Measurements from ENCODE around the gene CEMP1. TPM values are rescaled to one million over a fixed set of nuclear protein-coding genes. Genes with fewer than 3 reads are reported as not detected.
A peak's percentile ranks its signal among the peaks of the same experiment; 100 is the strongest.
"Not testable (repeated sequence)": the region's sequence is repeated elsewhere in the genome, so short reads cannot be mapped to it uniquely, and the experiment has no call there.

CEMP1 gene, protein sequence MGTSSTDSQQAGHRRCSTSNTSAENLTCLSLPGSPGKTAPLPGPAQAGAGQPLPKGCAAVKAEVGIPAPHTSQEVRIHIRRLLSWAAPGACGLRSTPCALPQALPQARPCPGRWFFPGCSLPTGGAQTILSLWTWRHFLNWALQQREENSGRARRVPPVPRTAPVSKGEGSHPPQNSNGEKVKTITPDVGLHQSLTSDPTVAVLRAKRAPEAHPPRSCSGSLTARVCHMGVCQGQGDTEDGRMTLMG
- not detected in 2 replicates for total RNA-seq

DNA sequence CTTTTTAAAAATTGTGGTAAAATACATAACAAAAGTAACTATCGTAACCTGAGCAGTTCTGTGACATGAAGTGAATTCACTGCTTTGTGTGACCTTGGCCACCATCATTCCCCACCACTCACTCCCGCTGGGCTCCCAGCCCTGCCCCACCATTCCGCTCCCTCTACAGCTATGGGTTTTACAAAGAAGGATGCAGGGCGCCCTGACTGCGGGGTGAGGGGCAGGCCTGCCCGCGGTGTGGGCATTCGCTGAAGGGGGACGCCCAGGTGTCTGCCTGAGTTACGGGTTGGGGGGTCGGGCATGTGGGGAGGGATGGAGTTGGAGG, at the start of gene CEMP1:
CEMP1 (minus strand) TSS at position 38 of the 325 bp plus-strand sequence. CDS start 335 bp downstream, outside the sequence.
- no peak for DNase-seq

DNA sequence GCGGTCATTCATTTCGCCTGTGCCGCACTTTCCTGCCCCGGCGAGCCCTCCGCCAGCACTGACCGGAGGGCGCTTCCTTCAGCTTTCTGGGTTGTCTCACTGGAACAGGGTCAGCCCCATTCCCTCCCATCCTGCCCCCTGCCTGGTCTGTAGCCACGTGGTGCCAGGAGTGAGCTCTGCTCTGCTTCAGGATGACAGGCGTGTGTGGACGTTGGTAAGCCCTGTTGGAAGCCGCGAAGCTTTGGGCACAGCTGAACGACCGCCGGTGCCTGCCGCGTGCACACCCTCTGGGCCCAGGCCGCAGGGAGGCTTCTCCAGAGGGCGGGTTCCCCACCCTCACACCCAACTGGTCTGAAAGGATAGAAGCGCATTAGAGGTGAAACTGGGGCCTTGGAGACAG, 49.6 kb upstream of the CEMP1 start:
- DNase-seq = not testable (repeated sequence)

DNA sequence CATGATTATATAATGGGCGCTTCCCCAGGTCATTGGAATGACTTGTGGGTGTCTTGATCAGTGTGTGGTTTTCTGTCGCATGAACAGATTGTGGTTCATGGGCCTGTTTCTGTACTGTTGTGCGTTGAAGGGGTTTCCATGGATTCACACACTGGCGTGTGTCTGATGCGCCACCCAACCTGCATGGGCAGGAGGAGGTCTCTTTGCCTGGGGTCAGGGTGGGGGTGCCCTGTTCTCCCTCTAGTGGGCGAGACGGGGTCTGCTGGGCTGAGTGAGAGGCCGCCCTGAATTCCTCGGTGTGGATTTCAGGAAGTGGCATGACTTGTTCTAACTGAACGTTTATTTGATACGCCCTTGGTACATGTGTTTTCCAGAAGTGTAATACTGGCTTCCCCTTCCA, 48.9 kb upstream of the CEMP1 start:
- DNase-seq = peak; percentile 33

DNA sequence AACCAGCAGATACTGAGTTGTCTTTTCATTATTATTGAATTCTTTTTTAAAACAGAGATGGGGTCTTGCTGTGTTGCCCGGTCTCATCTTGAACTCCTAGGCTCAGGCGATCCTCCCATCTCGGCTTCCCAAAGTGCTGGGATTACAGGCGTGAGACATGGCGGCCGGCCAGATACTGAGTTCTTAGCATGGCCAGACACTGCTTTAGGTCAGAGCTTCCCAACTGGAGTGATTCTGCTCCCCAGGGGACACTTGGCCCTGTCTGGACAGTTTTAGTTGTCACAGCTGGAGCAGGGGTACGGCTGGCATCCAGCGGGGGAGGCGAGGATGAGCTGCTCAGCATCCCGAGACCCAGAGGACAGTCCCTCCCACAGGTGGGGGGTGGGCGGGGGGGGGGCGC, 47.7 kb upstream of the CEMP1 start:
- not testable (repeated sequence) for DNase-seq

DNA sequence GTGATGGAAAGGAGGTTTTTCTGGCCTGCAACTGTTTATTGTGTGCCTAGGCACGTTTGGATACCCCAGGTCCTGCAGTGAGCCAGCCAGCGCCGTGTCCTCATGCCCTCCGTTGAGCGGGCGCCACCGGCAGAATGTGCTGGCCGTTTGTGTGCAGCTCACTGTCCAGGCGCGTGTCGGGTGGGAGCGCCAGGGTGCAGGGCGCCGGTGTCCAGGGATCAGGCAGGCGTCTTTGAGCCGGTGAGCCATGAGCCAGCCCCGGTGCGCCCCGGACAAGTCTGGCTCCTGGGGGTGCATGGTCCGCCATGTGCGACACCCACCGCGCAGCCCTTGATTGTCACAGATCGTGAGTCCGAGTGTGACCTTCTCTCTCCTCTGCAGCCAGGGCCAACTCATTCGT, 45.8 kb upstream of the CEMP1 start:
- DNase-seq = not testable (repeated sequence)

DNA sequence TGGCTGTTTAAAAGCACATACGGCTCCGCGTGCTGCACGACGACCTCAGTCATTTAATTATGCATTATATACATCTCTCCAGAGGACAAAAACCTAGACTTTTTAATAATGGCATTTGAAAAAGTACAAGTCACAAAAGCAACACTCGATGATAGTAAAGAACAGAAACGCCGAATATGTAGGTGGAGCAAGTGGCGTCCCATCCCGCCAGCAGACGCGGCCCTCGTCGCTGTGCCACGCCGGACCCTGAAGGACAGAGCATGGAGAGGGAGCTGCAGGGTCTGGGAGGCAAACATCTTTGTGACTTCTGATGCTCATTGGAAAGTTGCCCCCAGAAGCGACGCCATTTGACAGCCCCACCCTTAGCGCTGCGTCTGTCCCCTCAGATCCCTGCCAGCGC, 44.6 kb upstream of the CEMP1 start:
- DNase-seq = not testable (repeated sequence)

DNA sequence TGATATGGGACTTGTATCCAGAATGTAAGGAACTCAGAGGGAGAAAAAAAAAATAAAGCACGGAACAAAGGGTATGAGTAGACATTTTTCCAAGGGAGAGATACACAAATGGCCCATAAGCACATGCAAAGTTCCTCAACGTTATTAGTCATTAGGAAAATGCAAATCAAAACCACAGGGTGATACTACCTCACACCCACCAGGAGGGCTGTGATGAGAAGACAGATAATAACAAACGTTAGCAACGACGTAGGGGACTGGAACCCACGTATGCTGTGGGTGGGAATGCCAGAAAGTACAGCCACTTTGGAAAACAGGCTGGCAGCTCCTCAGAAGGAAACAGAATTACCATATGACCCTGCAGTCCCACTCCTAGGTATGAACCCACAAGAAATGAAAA, 41.5 kb upstream of the CEMP1 start:
- DNase-seq = not testable (repeated sequence)

DNA sequence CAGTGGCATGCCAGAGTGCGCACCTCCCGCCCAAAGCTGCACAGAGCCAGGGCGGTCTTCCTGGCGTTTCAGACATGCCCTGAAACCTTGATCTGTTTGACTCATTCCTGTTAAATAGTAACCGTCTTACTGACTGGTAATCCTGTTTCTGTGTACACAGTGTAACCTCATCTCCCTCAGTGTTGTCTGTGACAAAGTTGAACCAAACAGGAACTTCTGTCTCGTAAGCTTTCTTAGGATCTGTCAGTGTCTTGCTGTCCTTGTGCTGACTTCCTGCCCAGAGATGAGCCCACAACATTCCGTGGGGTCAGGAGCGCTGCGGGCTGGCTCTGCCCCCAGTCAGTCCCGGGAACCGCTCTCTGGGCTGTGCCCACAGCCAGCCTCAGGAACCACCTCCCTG, 37.4 kb upstream of the CEMP1 start:
- DNase-seq = not testable (repeated sequence)

DNA sequence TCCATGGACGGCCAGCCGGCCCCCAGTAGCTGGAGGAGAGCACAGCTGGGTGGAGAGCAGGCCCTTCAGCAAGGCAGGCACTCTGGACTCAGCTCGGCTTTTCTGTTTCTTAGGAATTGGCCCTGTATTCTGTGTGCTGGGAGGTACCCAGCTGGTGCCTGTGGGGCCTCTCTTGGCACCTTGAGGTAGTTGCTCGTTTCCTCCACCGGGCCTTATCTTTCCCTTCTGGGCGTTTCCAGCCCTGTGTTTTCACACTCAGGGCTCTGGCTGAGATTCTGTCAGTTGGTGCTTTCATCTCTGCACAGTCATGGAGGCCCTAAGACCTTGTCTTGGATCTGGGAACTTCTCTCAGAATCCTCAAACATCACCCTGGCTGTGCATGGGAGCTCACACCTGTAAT, 36.3 kb upstream of the CEMP1 start:
- DNase-seq = not testable (repeated sequence)

DNA sequence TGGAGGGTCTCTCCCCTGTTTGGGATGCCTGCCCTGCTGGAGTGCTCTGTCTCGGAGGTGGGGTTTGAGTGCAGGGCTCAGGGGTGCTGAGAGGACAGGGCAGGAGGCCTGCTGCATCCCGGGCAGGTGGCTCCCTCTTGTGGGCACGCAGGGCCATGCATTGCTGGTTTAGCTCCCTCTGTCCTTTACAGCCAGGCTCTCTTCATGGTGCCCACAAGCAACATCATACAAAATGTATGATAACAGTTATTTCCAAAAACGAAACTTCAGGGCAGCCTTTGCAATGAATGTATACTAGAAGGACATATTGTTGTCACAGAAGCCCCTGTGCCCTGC, 29.6 kb upstream of the CEMP1 start:
- DNase-seq = not testable (repeated sequence)

DNA sequence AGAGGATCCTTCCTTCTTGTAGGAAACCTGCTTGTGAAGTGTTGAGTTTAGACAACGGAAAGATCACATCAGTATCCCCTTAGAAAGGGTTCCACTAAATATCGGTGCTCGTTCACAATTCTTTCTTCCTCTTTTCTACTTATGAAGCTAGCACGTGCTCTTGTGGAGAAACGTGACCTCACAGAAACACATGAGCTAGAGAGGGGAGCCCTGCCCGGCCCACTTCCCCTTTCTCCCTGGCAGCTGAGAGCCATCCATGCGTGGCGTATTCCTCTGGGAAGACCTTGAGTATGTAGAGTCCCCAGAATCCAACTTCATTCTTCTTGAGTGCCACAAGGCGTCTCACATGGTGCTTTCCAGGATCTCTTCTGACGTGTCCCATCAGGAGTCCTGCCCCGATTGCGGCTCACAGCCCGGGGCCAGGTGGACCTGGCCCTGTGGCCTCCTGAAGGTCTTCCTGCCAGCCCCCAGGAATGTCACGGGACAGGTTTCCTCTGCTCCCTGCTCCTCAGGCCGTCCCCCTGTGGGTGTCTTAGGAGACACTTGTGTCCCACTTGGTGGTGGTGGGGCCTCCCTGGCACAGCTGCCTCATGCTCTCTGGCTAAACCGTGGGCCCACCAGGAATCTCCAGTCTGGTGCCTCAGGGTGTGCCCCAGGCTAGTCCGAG, 29.1 kb upstream of the CEMP1 start:
- DNase-seq = not testable (repeated sequence)

DNA sequence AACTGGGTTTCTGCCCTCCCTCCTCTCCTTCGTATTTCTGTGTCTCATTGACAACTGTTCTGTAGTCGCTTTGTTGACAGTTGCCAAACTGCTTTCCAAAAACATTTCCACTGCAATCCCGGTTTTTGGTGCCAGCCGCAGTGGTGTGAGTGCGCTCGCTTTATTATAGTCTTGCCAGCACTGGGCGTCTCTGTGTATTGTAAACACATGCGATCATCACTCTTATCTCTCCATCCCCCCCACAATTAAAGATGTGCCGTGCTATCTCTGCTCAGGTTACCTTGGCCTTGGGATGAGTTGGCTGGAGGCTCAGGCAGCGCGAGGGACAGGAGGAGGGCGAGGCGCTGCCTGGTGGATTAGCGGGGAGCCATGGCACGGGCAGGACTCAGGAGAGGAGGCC, 25.9 kb upstream of the CEMP1 start:
- DNase-seq = not testable (repeated sequence)

DNA sequence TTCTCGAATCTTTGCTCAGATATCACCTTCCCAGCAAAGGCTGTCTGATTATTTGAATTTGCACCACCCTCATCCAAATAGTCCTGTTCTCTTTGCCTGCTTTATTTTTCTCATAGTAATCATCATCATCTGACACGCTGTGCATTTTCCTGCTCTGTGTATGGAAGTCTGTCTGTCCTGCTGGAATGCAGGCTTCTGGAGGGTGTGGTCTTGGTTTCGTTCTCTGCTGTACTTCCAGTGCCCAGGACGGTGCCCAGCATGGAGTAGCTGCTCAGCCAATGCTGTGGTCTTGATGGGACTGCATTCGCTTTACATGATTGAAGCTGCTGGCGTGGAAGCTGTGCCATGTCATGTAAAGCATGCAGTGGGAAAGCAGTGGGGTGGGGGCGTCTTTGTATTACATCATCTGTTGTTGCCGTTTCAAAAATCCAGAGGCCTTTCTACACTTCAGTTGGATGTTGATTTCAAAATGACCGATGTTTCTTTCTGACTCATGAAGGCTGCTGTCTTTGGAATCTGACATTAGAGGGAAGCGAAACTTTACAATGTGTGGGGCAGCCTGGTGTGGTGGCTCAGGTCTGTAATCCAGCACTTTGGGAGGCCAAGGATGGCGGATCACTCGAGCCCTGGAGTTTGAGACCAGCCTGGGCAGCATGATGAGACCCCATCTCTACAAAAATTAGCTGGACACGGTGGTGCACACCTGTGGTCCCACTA, 23.7 kb upstream of the CEMP1 start:
- DNase-seq = not testable (repeated sequence)

DNA sequence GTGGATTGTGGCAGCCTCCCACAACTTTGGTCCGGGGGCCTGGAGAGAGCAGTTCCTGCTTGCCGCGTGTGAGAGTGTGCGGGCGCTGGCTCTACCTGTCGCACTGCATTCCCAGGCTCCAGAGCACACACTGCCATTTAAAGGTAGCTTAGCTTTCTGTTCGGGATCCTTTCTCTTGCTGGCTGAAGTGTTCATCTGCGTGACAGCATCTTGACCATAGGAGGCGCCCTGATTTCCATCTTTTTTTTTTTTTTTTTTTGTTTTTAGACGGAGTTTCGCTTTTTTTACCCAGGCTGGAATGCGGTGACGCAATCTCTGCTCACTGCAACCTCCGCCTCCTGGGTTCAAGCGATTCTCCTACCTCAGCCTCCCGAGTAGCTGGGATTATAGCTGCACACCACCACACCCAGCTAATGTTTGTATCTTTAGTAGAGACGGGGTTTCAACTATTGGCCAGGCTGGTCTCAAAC, 20.2 kb upstream of the CEMP1 start:
- DNase-seq = not testable (repeated sequence)

DNA sequence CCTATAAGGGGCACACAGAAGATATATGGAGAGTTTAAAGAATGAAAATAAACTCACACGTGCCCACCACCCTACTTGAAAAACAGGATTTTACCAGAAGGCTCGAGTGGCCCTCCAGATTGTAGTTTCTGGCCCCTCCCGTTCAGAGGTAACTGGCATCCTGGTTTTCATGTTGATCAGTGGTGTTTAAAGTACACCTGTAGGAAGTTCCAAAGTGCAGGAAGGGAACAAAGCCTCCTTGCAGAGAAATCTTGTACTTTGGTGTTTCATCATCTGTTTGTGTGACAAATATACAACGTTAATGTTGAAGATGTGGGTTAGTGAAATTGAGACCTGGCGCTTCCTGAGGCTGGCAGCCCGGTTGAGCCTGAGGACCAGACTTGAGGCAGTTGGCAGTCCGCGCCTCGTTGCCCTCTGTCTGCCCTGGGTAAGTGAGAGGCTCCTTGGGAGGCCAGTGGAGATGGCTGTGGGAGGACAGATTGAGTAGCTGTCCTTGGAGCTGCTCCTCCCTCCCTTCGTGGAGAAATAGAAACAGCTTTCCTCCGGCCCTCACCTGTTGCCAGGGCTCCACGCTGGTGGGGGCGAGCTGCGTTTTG, 19.2 kb upstream of the CEMP1 start:
- DNase-seq = not testable (repeated sequence)

DNA sequence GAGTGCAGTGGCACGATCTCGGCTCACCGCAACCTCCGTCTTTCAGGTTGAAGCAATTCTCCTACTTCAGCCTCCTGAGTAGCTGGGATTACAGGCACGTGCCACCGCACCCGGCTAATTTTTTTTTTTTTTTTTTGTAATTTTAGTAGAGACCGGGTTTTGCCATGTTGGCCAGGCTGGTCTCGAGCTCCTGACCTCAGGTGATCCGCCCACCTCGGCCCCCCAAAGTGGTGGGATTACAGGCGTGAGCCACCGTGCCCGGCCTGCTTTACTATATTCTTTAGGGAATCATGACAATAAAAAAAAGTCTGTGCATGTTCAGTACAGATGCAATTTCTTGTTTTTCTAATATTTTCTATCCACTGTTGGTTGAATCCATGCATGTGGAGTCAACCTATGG, 12.6 kb upstream of the CEMP1 start:
- not testable (repeated sequence) for DNase-seq

DNA sequence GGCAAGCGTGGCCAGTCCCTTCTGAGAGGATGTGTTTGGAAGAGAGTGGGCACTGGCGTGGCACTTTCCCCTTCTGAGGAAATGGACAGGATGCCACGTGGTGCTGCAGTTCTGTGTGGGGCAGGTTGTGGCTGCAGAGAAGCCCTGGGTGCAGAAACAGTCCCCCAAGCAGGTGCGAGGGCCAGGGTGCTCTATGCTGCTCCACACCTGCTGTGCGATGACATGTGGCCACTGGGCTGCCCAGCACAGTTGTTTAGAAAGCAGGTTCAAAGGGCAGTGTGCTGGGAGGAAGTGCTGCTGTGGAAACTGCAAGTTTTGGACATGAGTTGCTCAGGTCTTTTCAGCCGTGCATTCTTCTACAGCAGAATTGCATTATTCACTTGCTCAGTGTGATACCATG, 10.2 kb upstream of the CEMP1 start:
- DNase-seq = peak; percentile 35

DNA sequence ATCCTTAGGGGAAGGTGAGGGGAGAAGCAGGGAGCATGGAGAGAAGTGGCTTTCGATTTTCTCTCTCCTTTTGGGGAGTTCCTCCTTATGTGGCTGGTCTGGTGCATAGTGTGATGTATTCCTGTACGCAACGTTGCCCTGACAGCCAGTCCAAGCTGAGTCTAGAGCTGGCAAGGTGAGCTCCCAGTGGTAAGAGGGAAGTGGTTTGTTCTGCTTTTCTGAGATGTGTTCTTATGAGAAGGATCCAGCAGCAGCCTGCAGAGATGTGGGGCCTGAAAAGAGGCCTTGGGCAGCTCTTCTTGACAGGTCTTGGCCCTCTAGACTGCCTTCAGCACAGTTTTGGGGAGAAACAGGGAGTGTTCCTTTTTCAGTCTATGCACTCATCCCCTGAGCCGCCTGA, 9.7 kb upstream of the CEMP1 start:
- DNase-seq = not testable (repeated sequence)

DNA sequence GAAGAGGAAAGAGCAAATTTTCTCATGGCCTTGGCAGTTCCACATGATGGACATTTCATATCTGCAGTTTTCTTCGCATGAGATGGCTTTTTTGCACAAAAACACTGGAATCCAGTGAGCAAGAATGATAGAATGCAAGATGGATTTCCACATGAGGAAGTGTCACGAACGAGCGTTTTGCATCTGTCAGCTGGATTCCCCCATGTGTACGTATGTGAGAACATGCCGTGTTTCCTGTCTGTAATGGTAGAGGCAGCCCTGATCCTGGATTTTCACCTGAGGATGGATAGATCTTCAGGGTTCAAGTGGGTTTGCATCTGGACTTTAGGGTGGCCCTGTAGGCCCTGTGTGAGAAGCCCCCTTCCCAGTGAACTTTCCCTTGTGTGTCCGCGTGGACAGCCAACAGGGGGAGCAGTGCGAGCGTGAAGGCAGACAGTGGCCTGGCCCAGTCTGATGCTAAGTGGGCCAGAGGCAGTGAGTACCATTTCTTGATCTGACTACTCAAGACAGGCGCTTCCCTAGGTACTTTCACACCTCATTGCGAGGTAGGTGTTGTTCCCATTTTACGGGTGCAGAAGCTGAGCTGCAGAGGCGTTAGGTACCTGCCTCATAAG, 8.7 kb upstream of the CEMP1 start:
- DNase-seq = peak; percentile 50

DNA sequence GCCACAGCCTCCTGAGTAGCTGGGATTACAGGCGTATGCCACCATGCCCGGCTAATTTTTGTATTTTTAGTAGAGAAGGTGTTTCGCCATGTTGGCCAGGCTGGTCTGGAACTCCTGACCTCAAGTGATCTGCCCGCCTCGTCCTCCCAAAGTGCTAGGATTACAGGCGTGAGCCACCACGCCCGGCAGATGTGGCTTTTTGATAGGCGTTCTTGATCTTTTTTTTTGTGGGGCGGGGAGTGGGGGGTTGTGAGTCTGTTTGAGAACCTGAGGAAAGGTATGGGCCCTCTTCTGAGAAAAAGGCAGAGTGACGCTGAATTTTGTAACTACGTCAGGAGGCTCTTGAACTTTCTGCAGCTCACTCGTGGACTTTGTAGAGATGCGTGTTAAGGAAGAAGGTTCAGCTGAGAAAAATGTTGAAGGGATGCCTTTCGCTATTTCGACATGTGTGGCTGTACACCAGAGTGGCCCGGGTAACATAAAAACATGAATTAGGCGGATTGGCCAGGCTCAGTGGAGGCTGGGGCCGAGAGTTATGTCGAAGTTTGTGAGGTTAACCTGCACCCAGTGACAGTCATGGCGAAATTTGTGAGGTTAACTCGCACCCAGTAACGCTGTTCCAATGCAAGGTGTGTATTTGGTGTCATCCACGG, 8.1 kb upstream of the CEMP1 start:
- not testable (repeated sequence) for DNase-seq

DNA sequence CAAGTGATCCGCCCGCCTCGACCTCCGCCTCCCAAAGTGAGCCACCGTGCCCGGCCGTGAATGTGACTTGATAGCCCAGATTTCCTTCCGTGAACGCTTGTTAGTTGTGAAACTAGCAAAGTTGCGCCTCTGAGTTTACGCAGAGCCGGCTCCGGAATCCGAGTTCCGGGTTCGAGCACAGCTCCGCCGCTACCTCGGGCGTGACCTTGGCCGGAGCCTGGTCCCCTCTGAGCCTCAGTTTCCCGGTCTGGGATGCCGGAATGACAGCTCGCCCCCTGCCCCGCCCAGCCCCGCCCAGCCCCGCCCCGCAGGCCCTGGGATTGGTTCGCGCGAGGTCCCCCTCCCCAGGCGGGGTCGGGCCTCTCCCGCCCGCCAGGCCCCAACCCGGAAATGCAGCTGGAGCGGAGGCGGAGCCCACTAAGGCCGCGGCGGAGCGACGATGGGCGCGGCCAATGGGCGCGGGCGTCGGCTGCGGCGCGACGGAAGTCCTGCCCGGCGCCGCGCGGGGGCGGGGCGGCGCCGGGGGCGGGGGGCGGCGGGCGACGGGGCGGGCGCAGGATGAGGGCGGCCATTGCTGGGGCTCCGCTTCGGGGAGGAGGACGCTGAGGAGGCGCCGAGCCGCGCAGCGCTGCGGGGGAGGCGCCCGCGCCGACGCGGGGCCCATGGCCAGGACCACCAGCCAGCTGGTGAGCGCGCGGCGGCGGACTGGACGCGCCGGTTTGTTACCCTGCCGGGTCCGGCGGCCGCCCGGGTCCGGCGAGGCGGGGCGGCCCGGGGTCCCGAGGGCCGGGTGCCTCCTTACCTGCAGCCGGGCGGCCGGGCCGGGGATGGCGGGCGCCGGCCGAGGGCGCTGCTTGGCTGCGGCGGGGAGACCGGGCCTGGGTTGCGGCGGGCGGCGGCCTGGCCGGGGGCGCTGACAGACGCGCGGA, 6.5 kb upstream of the CEMP1 start, which contains the start of gene PDPK1:
PDPK1 (plus strand) TSS at position 571 of the 929 bp plus-strand sequence; CDS start at position 663, 92 bp downstream.
- peak; percentile 96 for DNase-seq
